DND-41 (cell line): ENCODE measurements around the gene SEC16A.

Experiments
- EZH2 ChIP-seq: IDR thresholded peaks from 3 replicates; pipeline ENCODE4 v1.6.1; 2012; ENCODE audit warnings: borderline replicate concordance, low read depth, mild to moderate bottlenecking, moderate library complexity, low read length, inconsistent platforms; ENCODE audit not compliant: severe bottlenecking
- TF ChIP-seq, protein P1 (sequence below): IDR thresholded peaks from 2 replicates; pipeline ENCODE4 v1.5.1; 2012; ENCODE audit warnings: borderline replicate concordance, low read length, moderate library complexity, mild to moderate bottlenecking; ENCODE audit not compliant: poor library complexity, severe bottlenecking; ENCODE audit errors: extremely low read depth

DNA sequence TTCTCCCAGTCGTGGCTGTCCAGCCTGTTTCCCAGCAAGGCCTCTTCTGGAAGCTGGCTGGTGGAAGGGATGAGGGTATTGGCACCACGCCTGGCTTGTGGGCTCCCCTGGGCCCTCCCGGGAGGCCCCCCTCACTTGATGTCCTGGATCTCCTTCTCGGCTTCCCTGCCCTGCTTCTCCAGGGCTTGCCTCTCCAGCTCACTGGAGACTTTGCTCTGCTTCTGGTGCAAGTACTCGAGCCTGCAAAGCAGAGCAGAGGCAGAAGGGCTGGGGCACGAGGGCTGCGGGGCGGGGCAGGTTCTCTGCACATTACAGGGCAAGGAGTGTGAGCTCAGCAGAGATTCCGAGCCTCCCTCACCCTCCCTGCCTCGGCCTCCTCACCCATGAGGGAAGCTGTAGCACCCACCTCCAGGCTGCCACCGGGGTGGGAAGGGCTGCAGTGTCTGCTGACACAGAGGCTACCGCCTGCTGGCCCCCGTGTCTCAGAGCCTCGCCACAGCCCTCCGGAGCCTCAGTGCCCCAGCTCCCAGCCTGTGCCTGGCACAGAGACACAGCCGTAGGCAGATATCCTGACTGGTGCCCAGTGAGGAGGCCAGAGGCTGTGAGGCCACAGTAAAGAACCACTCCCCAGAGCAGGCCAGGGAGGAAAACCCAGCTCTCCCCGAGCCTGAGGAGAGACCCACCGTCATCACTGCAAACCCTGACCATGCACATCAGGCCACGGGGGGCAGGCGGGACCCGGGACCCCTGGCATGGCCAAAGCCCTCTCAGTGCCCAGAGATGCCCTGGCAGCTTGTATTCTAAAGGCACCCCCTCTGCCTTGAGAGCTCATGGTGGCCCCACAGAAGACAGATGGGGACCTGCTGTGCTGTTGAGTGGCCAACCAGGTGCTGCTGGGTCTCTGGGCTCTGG, 90.0 kb downstream of the SEC16A start:
- TF ChIP-seq, protein P1, sequence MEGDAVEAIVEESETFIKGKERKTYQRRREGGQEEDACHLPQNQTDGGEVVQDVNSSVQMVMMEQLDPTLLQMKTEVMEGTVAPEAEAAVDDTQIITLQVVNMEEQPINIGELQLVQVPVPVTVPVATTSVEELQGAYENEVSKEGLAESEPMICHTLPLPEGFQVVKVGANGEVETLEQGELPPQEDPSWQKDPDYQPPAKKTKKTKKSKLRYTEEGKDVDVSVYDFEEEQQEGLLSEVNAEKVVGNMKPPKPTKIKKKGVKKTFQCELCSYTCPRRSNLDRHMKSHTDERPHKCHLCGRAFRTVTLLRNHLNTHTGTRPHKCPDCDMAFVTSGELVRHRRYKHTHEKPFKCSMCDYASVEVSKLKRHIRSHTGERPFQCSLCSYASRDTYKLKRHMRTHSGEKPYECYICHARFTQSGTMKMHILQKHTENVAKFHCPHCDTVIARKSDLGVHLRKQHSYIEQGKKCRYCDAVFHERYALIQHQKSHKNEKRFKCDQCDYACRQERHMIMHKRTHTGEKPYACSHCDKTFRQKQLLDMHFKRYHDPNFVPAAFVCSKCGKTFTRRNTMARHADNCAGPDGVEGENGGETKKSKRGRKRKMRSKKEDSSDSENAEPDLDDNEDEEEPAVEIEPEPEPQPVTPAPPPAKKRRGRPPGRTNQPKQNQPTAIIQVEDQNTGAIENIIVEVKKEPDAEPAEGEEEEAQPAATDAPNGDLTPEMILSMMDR, result no peak
- no peak for TF ChIP-seq EZH2
